GM21390 (cell line): ENCODE measurements around the gene FBXW7.
A peak's percentile ranks its signal among the peaks of the same experiment; 100 is the strongest.

Experiments used
- ATAC-seq: cut with Tn5 transposase; IDR thresholded peaks from one replicate; pipeline ENCODE4 v1.9.1; 2021; ENCODE audit not compliant: unreplicated experiment

Gene FBXW7

GRCh38 chr4:152294765-152295164 is 241.1 kb downstream of the FBXW7 start:
- ATAC-seq, result no peak

DNA sequence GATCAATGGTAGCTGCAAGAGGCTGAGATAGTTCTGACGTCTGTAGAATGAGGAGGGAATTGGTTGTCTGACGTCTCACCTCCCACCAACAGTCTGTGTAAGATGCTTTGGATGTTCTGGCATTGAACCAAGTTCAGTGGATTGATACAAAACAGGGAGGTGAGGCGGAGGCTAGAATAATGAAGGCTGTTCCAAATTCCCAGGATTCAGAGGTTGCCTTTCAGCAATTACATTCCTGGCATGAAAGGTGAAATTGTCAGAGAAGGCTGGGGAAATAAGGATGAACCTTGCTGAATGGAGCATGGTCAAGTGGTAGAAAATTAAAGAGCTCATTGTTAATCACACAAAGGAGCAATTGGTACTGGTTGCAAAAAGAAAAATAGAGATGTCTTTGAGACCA is 241.6 kb downstream of the FBXW7 start:
- ATAC-seq, result no peak

GRCh38 chr4:152293527-152293926 is 242.4 kb downstream of the FBXW7 start:
- no peak for ATAC-seq

DNA sequence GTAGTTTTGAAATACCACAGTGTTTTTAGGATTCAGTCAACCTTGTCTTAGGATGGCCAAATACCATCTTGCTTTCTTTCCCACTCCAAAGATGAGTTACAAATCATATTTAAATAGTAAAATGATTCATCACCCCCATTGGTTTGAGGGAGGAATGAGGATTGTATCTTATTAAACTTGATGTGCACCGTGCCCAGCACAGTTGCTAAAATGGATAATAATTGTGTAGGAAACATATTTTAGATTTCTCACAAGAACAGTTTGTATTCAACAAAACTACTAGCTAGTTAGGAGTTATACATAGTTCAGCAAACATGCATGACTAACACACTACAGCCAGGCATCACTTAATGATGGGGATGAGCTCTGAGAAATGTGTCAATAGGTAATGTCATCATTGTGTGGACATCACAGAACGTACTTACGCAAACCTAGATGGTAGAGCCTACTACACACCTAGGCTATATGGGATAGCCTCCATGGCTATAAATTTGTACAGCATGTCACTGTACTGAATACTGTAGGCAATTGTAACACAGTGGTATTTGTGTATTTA is 245.4 kb downstream of the FBXW7 start:
- ATAC-seq, result no peak

DNA sequence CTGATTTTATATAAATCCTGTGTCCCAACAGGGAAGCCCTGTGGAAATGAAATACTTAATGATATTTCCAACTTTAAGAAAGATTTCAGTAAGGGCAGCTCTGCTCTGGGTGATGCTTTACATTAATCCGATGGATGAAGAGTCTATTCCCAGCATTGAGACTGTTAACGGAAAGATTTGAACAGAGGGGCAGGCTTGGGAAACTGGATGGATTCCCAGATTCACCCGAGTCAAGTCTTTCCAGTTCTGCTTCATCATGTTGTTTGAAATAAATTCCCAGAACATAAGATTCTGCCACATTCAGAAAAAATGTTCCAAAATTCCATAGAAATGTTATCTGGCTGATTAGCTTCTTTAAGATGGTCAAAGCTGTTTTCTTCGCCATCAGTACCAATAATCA is 246.0 kb downstream of the FBXW7 start:
- no peak for ATAC-seq

DNA sequence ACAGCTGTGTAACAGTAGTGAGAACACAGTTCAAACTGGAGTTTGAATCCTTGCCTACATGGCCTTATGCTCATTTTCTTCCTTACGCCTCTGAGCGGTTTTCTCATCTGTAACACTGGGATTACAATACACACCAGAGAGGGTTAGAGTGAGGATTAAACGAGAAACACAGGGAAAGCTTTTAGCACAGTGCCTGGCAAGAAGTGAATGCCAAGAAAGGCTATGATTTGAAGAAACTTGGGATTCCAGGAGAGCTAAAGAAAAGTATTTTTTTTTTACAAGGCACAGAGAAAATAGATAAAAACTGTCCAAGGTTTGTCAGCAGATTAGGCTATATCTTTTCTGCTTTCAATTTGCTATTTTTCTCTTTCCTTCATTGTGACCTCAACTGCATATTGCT is 246.4 kb downstream of the FBXW7 start:
- no peak for ATAC-seq

- no peak for ATAC-seq
These were observed 252.0 kb downstream of the FBXW7 start for GRCh38 chr4:152283801-152284470.

GRCh38 chr4:152281822-152282221 is 254.1 kb downstream of the FBXW7 start:
- ATAC-seq, result no peak

GRCh38 chr4:152281211-152281610 is 254.7 kb downstream of the FBXW7 start:
- ATAC-seq, result no peak

- no peak for ATAC-seq
These were observed 256.7 kb downstream of the FBXW7 start for GRCh38 chr4:152279234-152279566.

GRCh38 chr4:152278505-152279233 is 257.2 kb downstream of the FBXW7 start:
- ATAC-seq, result peak; percentile 84

DNA sequence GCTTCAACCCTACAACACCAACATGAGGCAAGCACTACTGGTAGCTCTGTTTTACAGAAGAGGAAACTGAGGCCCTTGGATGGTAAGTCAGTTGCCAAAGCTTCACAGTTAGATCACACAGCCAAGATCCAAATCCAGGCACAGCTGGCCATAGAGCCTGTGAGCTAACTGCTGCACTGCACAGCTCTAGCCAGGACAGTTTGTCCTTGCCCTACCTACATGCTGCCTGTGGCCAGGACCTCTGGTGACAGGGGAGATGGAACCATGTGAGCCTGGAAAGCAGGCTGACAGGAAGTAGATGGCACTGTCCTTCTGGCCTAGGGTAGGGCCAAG is 257.8 kb downstream of the FBXW7 start:
- ATAC-seq, result peak; percentile 31

DNA sequence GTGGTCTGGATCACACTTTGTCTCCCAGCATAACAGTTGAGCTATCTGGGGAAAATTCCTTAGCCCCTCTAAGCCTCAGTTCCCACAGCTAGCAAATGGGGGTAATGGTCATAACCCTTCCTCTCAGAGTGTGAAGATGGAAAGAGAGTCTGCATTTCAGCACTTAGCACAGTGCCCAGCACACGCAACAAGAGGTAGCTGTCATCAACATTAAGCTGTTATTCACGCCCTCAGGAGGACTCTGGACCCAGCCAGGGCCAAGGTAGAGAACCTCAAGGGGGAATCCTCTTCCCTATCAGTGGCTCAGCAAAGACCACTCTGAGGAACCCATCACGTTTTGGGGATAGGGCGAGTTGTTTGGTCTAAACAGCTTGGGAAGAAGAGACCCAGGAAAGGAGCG is 258.6 kb downstream of the FBXW7 start:
- no peak for ATAC-seq

GRCh38 chr4:152273343-152273742 is 262.5 kb downstream of the FBXW7 start:
- ATAC-seq, result no peak
